Upper lobe of right lung (tissue), 1 donor: Measurements from ENCODE around the gene TGM1. TPM values are rescaled to one million over a fixed set of nuclear protein-coding genes. Genes with fewer than 3 reads are reported as not detected.
A peak's percentile ranks its signal among the peaks of the same experiment; 100 is the strongest.

Source experiments
- ATAC-seq: fragments of 200-7000 bp; cut with Tn5 transposase; one replicate; pipeline ENCODE4 v1.9.1; 2020; ENCODE audit warnings: mild to moderate bottlenecking, moderate library complexity
- DNase-seq: peaks from one replicate; pipeline ENCODE4 v3.0.0-alpha.2; 2020
- H3K27ac ChIP-seq: fragments of 200-600 bp; one replicate; pipeline ENCODE4 v1.8.0; 2022
- H3K27me3 ChIP-seq: fragments of 200-600 bp; one replicate; pipeline ENCODE4 v1.8.0; 2022; ENCODE audit warnings: mild to moderate bottlenecking
- H3K36me3 ChIP-seq: fragments of 200-600 bp; one replicate; pipeline ENCODE4 v1.8.0; 2022
- H3K4me1 ChIP-seq: fragments of 200-600 bp; one replicate; pipeline ENCODE4 v1.8.0; 2022
- H3K4me3 ChIP-seq: fragments of 200-600 bp; one replicate; pipeline ENCODE4 v1.8.0; 2022; ENCODE audit warnings: mild to moderate bottlenecking
- H3K9me3 ChIP-seq: fragments of 200-600 bp; one replicate; pipeline ENCODE4 v1.8.0; 2022
- CTCF ChIP-seq: fragments of 200-600 bp; IDR thresholded peaks from one replicate; pipeline ENCODE4 v1.8.0; 2022; ENCODE audit warnings: antibody characterized with exemption
- intact Hi-C: fragments of 100-400 bp; cut with DNase I; formaldehyde crosslinking; loops from one replicate; pipeline ENCODE4 v1.11.0; 2022
- total RNA-seq: library from RNA; stranded (reverse); fragmentation: NEBNext Ultra II Directional; extraction: Animal tissue kit (Norgen Biotek cat#: 25700); gene quantifications from one replicate; pipeline ENCODE4 v1.2.1, GENCODE V29; 2021
- donor health status: DM: no; HTN: yes; CAD: no; lungs with severe emphysema.

TGM1 gene
- total RNA-seq, 1 donor from 2014 or later = 12.3 TPM

- no peak for DNase-seq
- ATAC-seq = no peak
- Histone ChIP-seq H3K27me3 (no peaks in the 10 kb centered on the region), H3K27ac (no peak overlapping the region), H3K9me3 (no peaks in the 10 kb centered on the region), H3K36me3 (peaks cover 10% of the 10 kb centered on the region), H3K4me3 (no peak overlapping the region), H3K4me1 (peaks cover 5% of the 10 kb centered on the region)
- no peak for TF ChIP-seq CTCF
- intact Hi-C loops = no loop called here
Observed at GRCh38 chr14:24258119-24258518, 4.9 kb downstream of the TGM1 start.

GRCh38 chr14:24256960-24257359, 6.0 kb downstream of the TGM1 start:
- ATAC-seq = peak; percentile 22
- peaks cover 10% of the 10 kb centered on the region for H3K36me3 ChIP-seq
- no peak for TF ChIP-seq CTCF
- no peak overlapping the region for H3K4me3 ChIP-seq
- no peaks in the 10 kb centered on the region for H3K27me3 ChIP-seq
- H3K4me1 ChIP-seq = peaks cover 5% of the 10 kb centered on the region
- intact Hi-C loops = no loop called here
- no peak overlapping the region for H3K27ac ChIP-seq
- no peaks in the 10 kb centered on the region for H3K9me3 ChIP-seq
- no peak for DNase-seq

- Histone ChIP-seq H3K36me3 (peaks cover 10% of the 10 kb centered on the region), H3K9me3 (no peaks in the 10 kb centered on the region), H3K27ac (no peak overlapping the region), H3K27me3 (no peaks in the 10 kb centered on the region), H3K4me1 (peaks cover 5% of the 10 kb centered on the region), H3K4me3 (no peak overlapping the region)
- DNase-seq (no peak), ATAC-seq (no peak)
- intact Hi-C loops = no loop called here
- TF ChIP-seq CTCF = no peak
Observed at GRCh38 chr14:24255931-24256711, 6.9 kb downstream of the TGM1 start.

GRCh38 chr14:24255438-24255837, 7.5 kb downstream of the TGM1 start:
- no peak overlapping the region for H3K27ac ChIP-seq
- no peak for TF ChIP-seq CTCF
- DNase-seq (no peak), ATAC-seq (no peak)
- H3K4me1 ChIP-seq = peaks cover 5% of the 10 kb centered on the region
- no peaks in the 10 kb centered on the region for H3K9me3 ChIP-seq
- intact Hi-C loops = no loop called here
- H3K36me3 ChIP-seq = peaks cover 10% of the 10 kb centered on the region
- no peaks in the 10 kb centered on the region for H3K27me3 ChIP-seq
- H3K4me3 ChIP-seq = no peak overlapping the region

- no peak for DNase-seq
- no peaks in the 10 kb centered on the region for H3K9me3 ChIP-seq
- H3K4me1 ChIP-seq = peaks cover 5% of the 10 kb centered on the region
- ATAC-seq = no peak
- H3K36me3 ChIP-seq = peaks cover 10% of the 10 kb centered on the region
- no peak overlapping the region for H3K4me3 ChIP-seq
- no peak overlapping the region for H3K27ac ChIP-seq
- no peaks in the 10 kb centered on the region for H3K27me3 ChIP-seq
- no peak for TF ChIP-seq CTCF
- intact Hi-C loops = no loop called here
Observed at GRCh38 chr14:24254630-24255392, 8.2 kb downstream of the TGM1 start.
